Stimulated activated CD8-positive, alpha-beta memory T cell treated with anti-CD3 and anti-CD28 coated beads, Interleukin-7, amount 100 ng/mL, for 24 hours (primary cell): ENCODE measurements around the gene SLC1A3.

Experiments
- DNase-seq: peaks from one replicate; pipeline ENCODE4 v3.0.0-alpha.2; 2020; ENCODE audit warnings: low read depth

The SLC1A3 gene

DNA sequence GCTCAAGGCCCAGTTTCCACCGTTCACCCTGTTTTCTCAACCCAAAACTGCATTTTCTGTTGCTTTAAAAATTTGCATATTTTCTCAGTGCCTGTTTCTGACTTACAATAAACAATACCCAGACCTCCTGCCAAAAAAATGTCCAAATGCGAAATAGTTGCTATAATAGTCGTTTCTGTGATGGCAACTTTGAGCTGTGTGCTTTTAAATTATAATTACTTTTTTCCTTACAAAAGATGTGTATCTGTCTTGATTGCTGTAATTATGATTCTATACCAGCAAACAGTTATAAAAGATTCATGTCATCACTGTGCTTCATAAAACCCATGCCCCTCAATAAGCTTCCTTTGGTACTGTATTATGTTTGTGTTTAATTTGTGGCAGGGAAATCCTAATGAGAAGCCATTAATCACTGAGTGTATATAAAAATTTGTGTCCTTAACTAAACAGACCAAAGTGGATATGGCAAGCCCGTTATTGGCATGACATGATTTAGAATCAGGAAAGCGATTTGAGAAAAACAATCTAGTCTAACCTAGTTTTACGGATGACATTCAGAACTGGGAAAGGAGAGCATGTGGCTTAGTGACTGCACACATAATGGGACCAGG lies 5.4 kb upstream of the SLC1A3 start:
- DNase-seq = no peak

- DNase-seq = no peak
These were observed 3.6 kb upstream of the SLC1A3 start for GRCh38 chr5:36602704-36603321.

- no peak for DNase-seq
These were observed 1.2 kb upstream of the SLC1A3 start for GRCh38 chr5:36605241-36605640.

DNA sequence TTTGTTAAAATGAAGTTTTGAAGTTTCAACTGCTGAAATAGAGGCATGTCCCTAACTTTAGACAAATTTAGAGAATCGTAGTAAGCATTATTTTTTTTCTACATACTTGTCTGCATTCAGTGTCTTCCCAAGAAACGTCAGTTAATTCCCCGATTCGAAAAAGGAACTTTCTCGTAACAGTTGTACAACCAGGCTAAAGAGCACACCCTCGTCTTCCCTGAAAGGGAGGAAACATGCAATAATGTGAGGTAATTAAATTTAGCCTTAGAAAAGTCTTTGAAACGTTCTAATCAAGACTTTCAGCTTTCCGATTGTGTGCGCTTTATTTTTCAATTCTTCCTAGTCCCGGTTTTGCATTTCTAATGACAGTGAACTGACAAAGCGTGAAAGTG lies 374 bp upstream of the SLC1A3 start:
- DNase-seq = no peak

GRCh38 chr5:36607114-36607571 lies 737 bp downstream of the SLC1A3 start:
- DNase-seq = no peak

- no peak for DNase-seq
These were observed 1.7 kb downstream of the SLC1A3 start for GRCh38 chr5:36607838-36608783.

- no peak for DNase-seq
These were observed 4.2 kb downstream of the SLC1A3 start for GRCh38 chr5:36610621-36611020.

GRCh38 chr5:36611520-36612274 lies 5.3 kb downstream of the SLC1A3 start:
- no peak for DNase-seq

DNA sequence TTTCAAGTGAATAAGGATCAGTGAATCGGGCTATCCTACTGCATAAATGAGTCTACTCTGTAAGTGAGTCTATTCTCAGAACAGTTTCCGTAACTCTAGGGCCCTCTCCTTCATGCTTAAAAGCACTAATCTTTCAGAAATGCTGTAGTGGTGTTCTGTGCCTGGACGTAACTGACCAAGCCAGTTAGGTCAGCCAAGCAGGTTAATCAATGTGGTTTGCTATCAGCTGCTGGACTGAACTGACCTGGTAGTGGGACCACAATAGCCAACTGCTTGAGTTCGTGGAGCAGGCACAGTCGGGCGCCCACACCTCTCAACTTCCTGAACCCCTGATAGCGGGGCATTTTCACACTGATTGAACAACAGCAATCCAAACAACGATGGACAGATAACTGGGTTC lies 6.8 kb downstream of the SLC1A3 start:
- no peak for DNase-seq

DNA sequence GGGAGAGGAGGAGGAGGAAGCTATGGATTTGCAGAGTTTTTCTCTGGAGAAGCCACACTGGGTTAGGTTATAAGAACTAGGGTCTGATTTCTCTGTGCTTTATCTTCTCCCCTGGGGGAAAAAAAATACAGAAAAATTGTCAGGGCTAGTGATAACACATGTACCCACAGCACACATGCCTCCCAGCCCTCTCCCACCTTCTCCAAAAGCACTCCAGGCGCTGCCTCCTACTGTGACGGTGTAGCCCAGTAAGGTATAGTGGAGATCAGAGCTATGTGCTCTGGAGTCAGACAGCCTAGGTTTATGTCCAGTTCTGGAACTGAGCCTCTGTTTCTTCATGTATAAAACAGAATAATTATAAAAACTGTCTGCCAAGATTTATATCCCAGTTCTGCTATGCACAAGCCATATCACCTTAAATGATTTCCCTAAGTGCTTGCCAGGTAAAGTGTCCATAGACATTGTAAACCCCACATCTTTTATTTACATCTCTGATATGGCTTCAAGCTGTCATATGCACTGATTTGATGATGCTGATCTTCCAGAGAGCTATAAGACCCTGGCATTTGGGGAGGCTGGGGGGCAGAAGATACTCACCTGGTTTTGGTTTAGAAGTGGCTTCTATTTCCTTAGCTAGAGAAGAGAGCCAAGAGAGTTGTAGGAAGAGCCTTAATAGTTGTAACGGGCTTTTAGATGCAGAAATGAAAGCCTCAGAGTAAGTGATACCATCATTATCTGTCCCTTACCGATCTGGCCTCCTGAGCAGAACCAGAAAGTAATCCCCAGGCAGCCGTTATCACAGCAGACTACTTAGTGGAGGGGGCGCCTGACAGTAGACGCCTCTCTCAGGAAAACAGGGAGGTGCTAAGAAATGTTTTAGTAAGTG lies 7.6 kb downstream of the SLC1A3 start:
- DNase-seq = no peak

GRCh38 chr5:36614657-36615308 lies 8.4 kb downstream of the SLC1A3 start:
- DNase-seq = no peak

DNA sequence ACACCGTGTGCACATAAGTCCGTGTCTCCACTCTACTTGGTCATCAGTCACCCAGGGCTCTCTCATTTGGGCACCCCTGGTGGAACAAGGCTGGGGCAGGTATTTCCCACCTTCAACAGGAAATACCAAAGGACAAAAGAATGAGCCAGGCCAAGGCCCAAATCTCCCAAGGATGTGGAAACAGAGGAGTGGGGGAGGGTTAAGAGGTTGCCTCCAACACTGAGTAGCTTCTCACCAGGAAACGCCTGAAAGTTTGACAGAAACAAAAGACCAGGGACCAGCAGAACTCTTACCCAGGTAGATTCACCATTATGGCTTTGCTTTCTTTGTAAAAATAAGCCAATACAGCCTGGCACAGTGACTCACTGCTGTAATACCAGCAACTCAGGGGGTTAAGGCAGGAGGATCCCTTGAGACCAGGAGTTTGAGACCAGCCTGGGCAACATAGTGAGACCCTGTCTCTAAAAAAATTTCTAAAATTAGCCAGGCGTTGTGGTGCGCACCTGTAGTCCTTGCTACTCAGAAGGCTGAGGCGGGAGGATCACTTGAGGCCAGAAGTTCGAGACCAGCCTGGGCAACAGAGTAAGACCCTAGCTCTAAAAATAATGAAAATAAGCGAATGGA lies 12.7 kb downstream of the SLC1A3 start:
- DNase-seq = no peak

- DNase-seq = no peak
These were observed 15.6 kb downstream of the SLC1A3 start for GRCh38 chr5:36621985-36622384.

GRCh38 chr5:36623832-36624231 lies 17.4 kb downstream of the SLC1A3 start:
- no peak for DNase-seq

- no peak for DNase-seq
These were observed 17.9 kb downstream of the SLC1A3 start for GRCh38 chr5:36624277-36624676.

GRCh38 chr5:36628695-36629094 lies 22.3 kb downstream of the SLC1A3 start:
- no peak for DNase-seq

DNA sequence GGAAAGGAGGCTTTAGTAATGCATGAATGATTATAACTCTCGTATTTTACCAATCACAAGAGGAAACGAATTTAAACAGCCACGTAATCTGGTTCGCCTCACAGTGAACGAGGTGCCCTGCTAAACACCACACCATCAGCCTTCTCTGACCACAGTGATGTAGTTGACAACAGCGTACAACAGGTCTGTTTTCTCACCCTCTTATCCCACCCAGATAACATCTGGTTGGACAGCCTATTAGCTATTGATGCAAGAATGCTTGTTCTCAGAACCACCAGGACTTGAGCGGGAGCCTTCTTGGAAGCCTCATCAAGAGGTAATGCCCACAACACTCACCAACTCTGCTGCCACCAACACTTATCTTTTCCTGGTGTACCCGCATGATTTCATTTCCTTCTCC lies 23.3 kb downstream of the SLC1A3 start:
- no peak for DNase-seq

DNA sequence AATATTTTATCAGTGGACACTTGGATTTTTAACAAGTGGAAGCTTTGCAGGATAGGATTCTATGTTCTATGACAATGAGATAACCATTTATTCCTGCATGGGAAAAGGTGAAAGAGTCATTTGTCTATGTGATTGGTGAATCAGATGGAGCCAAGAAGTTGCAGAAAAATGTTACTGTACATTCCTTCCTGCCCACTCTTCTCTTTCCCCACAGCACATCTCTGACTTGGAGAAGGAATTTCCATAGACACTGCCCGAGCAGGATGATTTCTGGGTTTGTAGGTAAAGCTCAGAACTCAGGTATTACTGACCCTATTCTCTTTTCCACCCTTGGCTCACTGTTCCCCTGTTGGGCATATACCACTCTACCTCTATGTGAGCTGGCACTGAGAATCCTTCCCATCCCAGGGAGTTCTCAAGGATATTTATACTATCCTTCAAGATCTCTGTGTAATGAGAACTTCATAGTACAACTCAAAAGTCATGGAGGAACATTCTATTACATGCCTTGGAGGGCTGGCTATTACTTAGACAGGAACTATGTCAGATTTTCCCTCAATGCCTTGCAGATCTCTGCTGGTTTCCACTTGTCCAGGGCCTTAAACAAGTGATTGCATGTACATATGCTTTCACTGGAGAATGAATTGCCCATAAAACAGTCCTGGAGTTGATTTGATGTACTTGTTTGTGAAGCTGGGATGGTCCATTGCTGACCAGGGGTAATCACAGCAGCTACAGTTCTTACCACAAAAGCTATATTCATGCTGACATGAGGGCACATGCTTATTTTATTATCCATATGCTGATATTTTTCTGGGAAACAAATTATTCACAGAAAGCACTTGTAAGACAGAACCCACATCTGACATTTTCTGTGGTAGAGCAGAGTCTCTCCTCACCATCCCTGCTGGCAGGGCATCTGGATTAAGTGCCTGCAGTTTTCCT lies 24.1 kb downstream of the SLC1A3 start:
- no peak for DNase-seq

DNA sequence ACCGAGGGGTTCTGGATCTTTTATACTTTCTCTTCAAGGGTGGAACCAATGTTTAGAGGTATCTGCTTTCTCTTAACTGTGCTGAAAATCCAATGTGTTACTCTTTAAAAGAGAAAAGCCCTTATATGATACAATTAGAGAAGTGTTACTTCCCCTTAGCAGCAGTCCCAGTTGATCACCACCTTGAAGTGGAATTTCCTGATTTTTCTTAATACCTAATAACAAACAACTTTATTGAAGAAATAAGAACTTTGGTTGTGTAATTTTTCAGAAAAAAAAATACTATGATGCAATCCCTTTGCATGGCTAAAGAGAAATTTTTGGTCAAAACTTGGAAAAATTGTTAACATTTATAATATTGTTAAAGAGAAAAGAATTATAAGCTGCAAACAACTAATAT lies 24.7 kb downstream of the SLC1A3 start:
- DNase-seq = no peak
